HCT116 (cell line): ENCODE data around the gene GRID2. TPM values are rescaled to one million over a fixed set of nuclear protein-coding genes. Genes with fewer than 3 reads are reported as not detected.

Source experiments
- ATAC-seq: fragments of 200-7000 bp; cut with Tn5 transposase; 2 replicates; pipeline ENCODE4 v1.9.1; 2020; ENCODE audit warnings: mild to moderate bottlenecking, moderate library complexity
- BruUV-seq: library from RNA; stranded (reverse); fragments of 400-500 nt; replicated peaks from 2 replicates; lab custom pipeline; 2021; lab: Mats Ljungman, UMichigan
- CTCF ChIA-PET: fragments of 300-600 bp; sonication (Branson Sonifier 250); formaldehyde crosslinking; loops from one replicate; lab custom pipeline; 2021; ENCODE audit warnings: antibody characterized with exemption; lab: Charles Lee
- POLR2A ChIA-PET: fragments of 300-600, 350-600 bp; sonication (Branson Sonifier 250); formaldehyde crosslinking; loops from one replicate; lab custom pipeline; 2021; ENCODE audit warnings: antibody characterized with exemption; lab: Charles Lee
- RAD21 ChIA-PET, 2 experiments: fragments of 300-600 bp; sonication (Branson Sonifier 250); formaldehyde crosslinking; loops; one replicate each; lab custom pipeline; 2023; ENCODE audit warnings: low total read pairs in 2 of 2; ENCODE audit not compliant: uncharacterized antibody in 2 of 2, unreplicated experiment in 2 of 2, low non-redundant PET in 1 of 2; lab: Charles Lee
- DNase-seq: peaks from one replicate; pipeline ENCODE4 v3.0.0-alpha.2; 2010; ENCODE audit warnings: low read depth, low spot score
- H2AFZ ChIP-seq: fragments of 200-600 bp; shearing (Covaris generic), sonication (generic); 2 replicates; pipeline ENCODE4 v1.6.1; 2017; ENCODE audit warnings: low read depth, mixed run types, mixed read lengths, antibody characterized with exemption, low read length; ENCODE audit not compliant: poor library complexity, severe bottlenecking
- H3K27ac ChIP-seq: 2 replicates; pipeline ENCODE4 v1.5.1; 2012; ENCODE audit warnings: low read depth, low read length
- H3K27me3 ChIP-seq: fragments of 200-600 bp; sonication (generic); 2 replicates; pipeline ENCODE4 v1.6.1; 2016; ENCODE audit warnings: mixed run types, low read length, mixed read lengths; ENCODE audit not compliant: insufficient read depth
- H3K36me3 ChIP-seq, 2 experiments: fragments of 200-500 bp in 1 of 2; fragments of 200-600 bp in 1 of 2; sonication (Bioruptor generic) in 1 of 2; sonication (generic) in 1 of 2; 2 replicates each; pipeline versions ENCODE4 v1.5.1 to v1.6.1; 2014 to 2016; ENCODE audit warnings: low read length in 2 of 2, inconsistent platforms in 1 of 2, mixed read lengths in 1 of 2, mixed run types in 1 of 2; ENCODE audit not compliant: insufficient read depth in 2 of 2, control insufficient read depth in 1 of 2
- H3K4me1 ChIP-seq, 2 experiments: fragments of 200-600 bp in 1 of 2; sonication (generic) in 1 of 2; 2 replicates each; pipeline versions ENCODE4 v1.5.1 to v1.6.1; 2012 to 2017; ENCODE audit warnings: low read length in 2 of 2, inconsistent platforms in 1 of 2, mild to moderate bottlenecking in 1 of 2, mixed read lengths in 1 of 2, mixed run types in 1 of 2, moderate library complexity in 1 of 2; ENCODE audit not compliant: insufficient read depth in 2 of 2, control insufficient read depth in 1 of 2
- H3K4me2 ChIP-seq: fragments of 200-600 bp; sonication (generic); 2 replicates; pipeline ENCODE4 v1.6.1; 2017; ENCODE audit warnings: mixed run types, low read length, mixed read lengths
- H3K4me3 ChIP-seq, 2 experiments: fragments of 200-600 bp in 1 of 2; sonication (generic) in 1 of 2; replicated peaks in 1 of 2; 2 replicates each; pipeline ENCODE4 v1.5.1; 2011 to 2016; ENCODE audit warnings: low read length in 2 of 2, control low read depth in 1 of 2, low read depth in 1 of 2, mild to moderate bottlenecking in 1 of 2, mixed read lengths in 1 of 2, mixed run types in 1 of 2
- H3K79me2 ChIP-seq: fragments of 200-600 bp; sonication (generic); 2 replicates; pipeline ENCODE4 v1.6.1; 2017; ENCODE audit warnings: mild to moderate bottlenecking, mixed run types, low read length, moderate library complexity, mixed read lengths; ENCODE audit not compliant: insufficient read depth
- H3K9ac ChIP-seq: fragments of 200-600 bp; sonication (generic); 2 replicates; pipeline ENCODE4 v1.6.1; 2016; ENCODE audit warnings: low read length, mixed read lengths
- H3K9me2 ChIP-seq: fragments of 200-600 bp; sonication (generic), shearing (Covaris generic); 2 replicates; pipeline ENCODE4 v1.6.1; 2017; ENCODE audit warnings: mixed run types, mild to moderate bottlenecking, moderate library complexity; ENCODE audit not compliant: insufficient read depth
- H3K9me3 ChIP-seq, 2 experiments: fragments of 200-500 bp in 1 of 2; fragments of 200-600 bp in 1 of 2; sonication (Bioruptor generic) in 1 of 2; sonication (generic) in 1 of 2; 2 replicates each; pipeline ENCODE4 v1.6.1; 2014 to 2017; ENCODE audit warnings: low read length in 2 of 2, mixed read lengths in 2 of 2, inconsistent platforms in 1 of 2, low read depth in 1 of 2, mild to moderate bottlenecking in 1 of 2, mixed run types in 1 of 2, moderate library complexity in 1 of 2; ENCODE audit not compliant: control insufficient read depth in 1 of 2, insufficient read depth in 1 of 2
- H4K20me1 ChIP-seq: fragments of 200-600 bp; sonication (generic), shearing (Covaris generic); 2 replicates; pipeline ENCODE4 v1.6.1; 2017; ENCODE audit warnings: mixed run types, mild to moderate bottlenecking, moderate library complexity; ENCODE audit not compliant: insufficient read depth
- CBX3 ChIP-seq: IDR thresholded peaks from 2 replicates; pipeline ENCODE4 v1.6.1; 2012; ENCODE audit warnings: low read depth
- EGR1 ChIP-seq: IDR thresholded peaks from 2 replicates; pipeline ENCODE4 v1.6.1; 2012; ENCODE audit warnings: low read depth
- ELF1 ChIP-seq: IDR thresholded peaks from 2 replicates; pipeline ENCODE4 v1.6.1; 2012; ENCODE audit warnings: low read depth, borderline replicate concordance
- EZH2 ChIP-seq: fragments of 200-600 bp; sonication (generic); IDR thresholded peaks from 2 replicates; pipeline ENCODE4 v1.6.1; 2017; ENCODE audit warnings: antibody characterized with exemption, mixed run types
- FOSL1 ChIP-seq: IDR thresholded peaks from 2 replicates; pipeline ENCODE4 v1.6.1; 2012; ENCODE audit warnings: low read depth
- RAD21 ChIP-seq: IDR thresholded peaks from 2 replicates; pipeline ENCODE4 v1.6.1; 2012; ENCODE audit warnings: low read depth, mild to moderate bottlenecking
- SP1 ChIP-seq: IDR thresholded peaks from 2 replicates; pipeline ENCODE4 v1.6.1; 2012; ENCODE audit warnings: low read depth
- SRF ChIP-seq: IDR thresholded peaks from 2 replicates; pipeline ENCODE4 v1.6.1; 2012; ENCODE audit warnings: low read depth
- TCF7L2 ChIP-seq: IDR thresholded peaks from 2 replicates; pipeline ENCODE4 v1.7.0; 2011; ENCODE audit warnings: borderline replicate concordance, inconsistent platforms; ENCODE audit not compliant: insufficient read depth, insufficient read length; ENCODE audit errors: extremely low read depth
- YY1 ChIP-seq: IDR thresholded peaks from 2 replicates; pipeline ENCODE4 v1.6.1; 2011; ENCODE audit warnings: low read length, low read depth, moderate library complexity, mild to moderate bottlenecking; ENCODE audit not compliant: insufficient replicate concordance; ENCODE audit errors: extremely low read depth
- intact Hi-C: fragments of 100-400 bp; cut with micrococcal nuclease; formaldehyde crosslinking; loops from 2 replicates; pipeline ENCODE4 v1.10.0; 2022
- total RNA-seq: library from RNA; stranded (reverse); gene quantifications from one replicate; pipeline ENCODE4 v1.2.1, GENCODE V29; 2021; ENCODE audit not compliant: unreplicated experiment
- TF ChIP-seq, protein P1 (sequence below): IDR thresholded peaks from 2 replicates; pipeline ENCODE4 v1.6.1; 2012
- TF ChIP-seq, protein P2 (sequence below): IDR thresholded peaks from 2 replicates; pipeline ENCODE4 v1.6.1; 2012; ENCODE audit warnings: low read depth

The GRID2 gene
- total RNA-seq, 1 experiment from 2014 or later = not detected

DNA sequence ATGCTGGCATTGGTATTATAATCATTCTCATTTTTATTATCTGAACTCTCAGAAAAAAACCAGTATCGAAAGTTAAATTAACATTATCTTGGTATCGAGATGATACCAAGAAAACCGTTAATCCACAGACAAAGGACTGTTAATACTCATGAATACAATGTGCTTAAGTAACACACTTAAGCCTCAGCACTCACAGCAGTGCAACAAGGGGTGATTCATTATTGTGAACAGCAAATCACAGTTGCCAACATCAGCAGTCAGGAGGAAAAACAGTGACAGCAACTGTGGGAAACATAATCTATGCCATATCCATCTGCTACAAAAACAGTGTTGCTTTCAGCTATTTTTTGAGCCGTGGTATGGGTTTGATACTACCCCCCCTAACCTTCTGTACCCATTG is 1313.8 kb downstream of the GRID2 start:
- Histone ChIP-seq H3K9me3 (no peaks in the 10 kb centered on the region), H4K20me1 (no peaks in the 10 kb centered on the region), H3K4me3 (no peak overlapping the region), H3K36me3 (no peaks in the 10 kb centered on the region), H3K27me3 (no peaks in the 10 kb centered on the region), H3K4me1 (no peaks in the 10 kb centered on the region), H3K79me2 (no peaks in the 10 kb centered on the region), H3K27ac (no peak overlapping the region), H3K4me2 (no peak overlapping the region), H2AFZ (no peak overlapping the region), H3K9me2 (no peaks in the 10 kb centered on the region), H3K9ac (no peak overlapping the region)
- no TSS peak for BruUV-seq
- CTCF ChIA-PET = no interaction called here
- intact Hi-C loops = no loop called here
- ATAC-seq (no peak), DNase-seq (no peak)
- POLR2A ChIA-PET = no interaction called here
- RAD21 ChIA-PET = no interaction called here
- no peak for TF ChIP-seq CBX3
- TF ChIP-seq FOSL1 = no peak
- TF ChIP-seq EZH2 = no peak
- TF ChIP-seq TCF7L2 = no peak
- no peak for TF ChIP-seq SP1
- no peak for TF ChIP-seq SRF
- TF ChIP-seq RAD21 = no peak
- no peak for TF ChIP-seq YY1
- no peak for TF ChIP-seq ELF1
- TF ChIP-seq, protein P1, sequence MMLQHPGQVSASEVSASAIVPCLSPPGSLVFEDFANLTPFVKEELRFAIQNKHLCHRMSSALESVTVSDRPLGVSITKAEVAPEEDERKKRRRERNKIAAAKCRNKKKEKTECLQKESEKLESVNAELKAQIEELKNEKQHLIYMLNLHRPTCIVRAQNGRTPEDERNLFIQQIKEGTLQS = no peak
- no peak for TF ChIP-seq EGR1

DNA sequence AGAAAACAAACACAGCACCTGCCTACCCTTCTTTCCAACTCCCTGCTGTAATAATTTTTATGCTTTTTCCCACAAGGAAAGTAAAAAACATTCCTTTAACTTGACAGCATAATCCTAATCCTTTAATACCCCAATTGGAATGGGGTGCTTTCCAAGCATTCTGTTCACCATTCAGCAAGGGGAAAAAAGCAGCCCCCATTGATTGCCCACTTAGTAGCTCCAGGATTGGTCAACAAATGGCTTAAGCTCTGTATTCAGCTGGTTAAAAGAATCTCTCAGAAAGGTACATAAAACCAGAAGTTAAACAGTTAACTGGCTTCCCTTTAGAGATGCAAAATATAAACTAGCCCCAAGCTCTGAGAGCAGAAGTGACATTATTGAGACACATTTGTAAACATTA is 1330.0 kb downstream of the GRID2 start:
- H3K9me2 ChIP-seq = no peaks in the 10 kb centered on the region
- H3K27me3 ChIP-seq = no peaks in the 10 kb centered on the region
- H3K79me2 ChIP-seq = no peaks in the 10 kb centered on the region
- ChIA-PET POLR2A (no interaction called here), RAD21 (no interaction called here), CTCF (no interaction called here)
- no peaks in the 10 kb centered on the region for H3K4me1 ChIP-seq
- DNase-seq (no peak), ATAC-seq (no peak)
- BruUV-seq = no TSS peak
- H3K9me3 ChIP-seq = no peaks in the 10 kb centered on the region
- H3K9ac ChIP-seq = no peak overlapping the region
- no peak overlapping the region for H2AFZ ChIP-seq
- no peaks in the 10 kb centered on the region; the same call in 1 of the 2 replicates for H4K20me1 ChIP-seq
- H3K36me3 ChIP-seq = no peaks in the 10 kb centered on the region
- H3K27ac ChIP-seq = no peak overlapping the region
- no peak overlapping the region for H3K4me2 ChIP-seq
- intact Hi-C loops = no loop called here
- TF ChIP-seq, protein P2, sequence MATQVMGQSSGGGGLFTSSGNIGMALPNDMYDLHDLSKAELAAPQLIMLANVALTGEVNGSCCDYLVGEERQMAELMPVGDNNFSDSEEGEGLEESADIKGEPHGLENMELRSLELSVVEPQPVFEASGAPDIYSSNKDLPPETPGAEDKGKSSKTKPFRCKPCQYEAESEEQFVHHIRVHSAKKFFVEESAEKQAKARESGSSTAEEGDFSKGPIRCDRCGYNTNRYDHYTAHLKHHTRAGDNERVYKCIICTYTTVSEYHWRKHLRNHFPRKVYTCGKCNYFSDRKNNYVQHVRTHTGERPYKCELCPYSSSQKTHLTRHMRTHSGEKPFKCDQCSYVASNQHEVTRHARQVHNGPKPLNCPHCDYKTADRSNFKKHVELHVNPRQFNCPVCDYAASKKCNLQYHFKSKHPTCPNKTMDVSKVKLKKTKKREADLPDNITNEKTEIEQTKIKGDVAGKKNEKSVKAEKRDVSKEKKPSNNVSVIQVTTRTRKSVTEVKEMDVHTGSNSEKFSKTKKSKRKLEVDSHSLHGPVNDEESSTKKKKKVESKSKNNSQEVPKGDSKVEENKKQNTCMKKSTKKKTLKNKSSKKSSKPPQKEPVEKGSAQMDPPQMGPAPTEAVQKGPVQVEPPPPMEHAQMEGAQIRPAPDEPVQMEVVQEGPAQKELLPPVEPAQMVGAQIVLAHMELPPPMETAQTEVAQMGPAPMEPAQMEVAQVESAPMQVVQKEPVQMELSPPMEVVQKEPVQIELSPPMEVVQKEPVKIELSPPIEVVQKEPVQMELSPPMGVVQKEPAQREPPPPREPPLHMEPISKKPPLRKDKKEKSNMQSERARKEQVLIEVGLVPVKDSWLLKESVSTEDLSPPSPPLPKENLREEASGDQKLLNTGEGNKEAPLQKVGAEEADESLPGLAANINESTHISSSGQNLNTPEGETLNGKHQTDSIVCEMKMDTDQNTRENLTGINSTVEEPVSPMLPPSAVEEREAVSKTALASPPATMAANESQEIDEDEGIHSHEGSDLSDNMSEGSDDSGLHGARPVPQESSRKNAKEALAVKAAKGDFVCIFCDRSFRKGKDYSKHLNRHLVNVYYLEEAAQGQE = no peak
- TF ChIP-seq, all 23 proteins: peak for 0
- no peak overlapping the region for H3K4me3 ChIP-seq
